Stimulated activated CD8-positive, alpha-beta memory T cell treated with anti-CD3 and anti-CD28 coated beads, Interleukin-4, amount 100 ng/mL, for 4 hours (primary cell): Measurements from ENCODE around the gene USH1G.
"Not testable (repeated sequence)": the region's sequence is repeated elsewhere in the genome, so short reads cannot be mapped to it uniquely, and the experiment has no call there.

Experiments used
- DNase-seq, 2 donors: peaks; one replicate each; pipeline ENCODE4 v3.0.0-alpha.2; 2020; ENCODE audit warnings: low read depth in 2 of 2, low spot score in 1 of 2

USH1G gene

DNA sequence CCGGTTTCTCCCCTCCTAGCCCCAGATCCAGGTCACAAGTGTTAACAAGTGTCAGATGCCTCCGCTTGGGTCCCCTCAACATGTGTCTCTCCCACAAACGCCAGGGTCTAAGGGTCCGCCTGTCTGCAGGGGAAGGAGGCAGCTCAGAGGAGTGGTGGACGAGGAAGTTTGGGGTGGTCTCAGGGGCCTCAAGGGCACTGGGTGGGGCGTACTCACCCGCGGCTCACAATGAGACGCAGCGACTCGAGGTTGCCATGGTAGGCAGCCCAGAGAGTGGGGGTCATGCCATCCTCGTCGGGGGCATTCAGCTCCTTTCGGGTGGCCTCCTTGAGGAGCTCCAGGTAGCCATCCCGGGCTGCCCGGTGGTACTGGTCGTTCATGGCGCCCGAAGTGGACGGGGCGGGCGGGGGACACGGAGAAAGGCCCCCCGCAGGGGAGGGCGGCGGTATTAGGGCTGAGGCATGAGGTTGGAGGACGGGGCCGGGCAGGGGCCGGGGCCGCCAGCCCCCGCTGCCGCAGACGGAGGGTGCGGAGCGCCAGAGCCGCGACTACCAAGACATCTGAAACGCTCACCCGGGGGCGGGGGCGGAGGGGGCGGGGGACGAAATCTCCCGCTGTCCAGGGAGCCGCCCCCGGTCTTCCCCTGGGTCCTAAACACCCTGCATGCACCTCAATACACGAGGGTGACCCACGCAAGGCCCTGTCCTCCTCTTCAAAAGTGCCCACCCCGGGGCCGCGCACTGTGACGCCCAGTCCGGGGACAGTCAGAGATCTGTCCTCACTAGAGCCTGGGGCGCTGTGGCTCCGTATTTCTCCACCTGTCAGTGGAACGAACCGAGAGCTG, at the start of gene USH1G:
TSS of gene USH1G (minus strand) at position 562 of the 844 bp plus-strand sequence. CDS start at position 380, 182 bp downstream.
- peak in 1 of 2 donors; percentile 3 for DNase-seq

DNA sequence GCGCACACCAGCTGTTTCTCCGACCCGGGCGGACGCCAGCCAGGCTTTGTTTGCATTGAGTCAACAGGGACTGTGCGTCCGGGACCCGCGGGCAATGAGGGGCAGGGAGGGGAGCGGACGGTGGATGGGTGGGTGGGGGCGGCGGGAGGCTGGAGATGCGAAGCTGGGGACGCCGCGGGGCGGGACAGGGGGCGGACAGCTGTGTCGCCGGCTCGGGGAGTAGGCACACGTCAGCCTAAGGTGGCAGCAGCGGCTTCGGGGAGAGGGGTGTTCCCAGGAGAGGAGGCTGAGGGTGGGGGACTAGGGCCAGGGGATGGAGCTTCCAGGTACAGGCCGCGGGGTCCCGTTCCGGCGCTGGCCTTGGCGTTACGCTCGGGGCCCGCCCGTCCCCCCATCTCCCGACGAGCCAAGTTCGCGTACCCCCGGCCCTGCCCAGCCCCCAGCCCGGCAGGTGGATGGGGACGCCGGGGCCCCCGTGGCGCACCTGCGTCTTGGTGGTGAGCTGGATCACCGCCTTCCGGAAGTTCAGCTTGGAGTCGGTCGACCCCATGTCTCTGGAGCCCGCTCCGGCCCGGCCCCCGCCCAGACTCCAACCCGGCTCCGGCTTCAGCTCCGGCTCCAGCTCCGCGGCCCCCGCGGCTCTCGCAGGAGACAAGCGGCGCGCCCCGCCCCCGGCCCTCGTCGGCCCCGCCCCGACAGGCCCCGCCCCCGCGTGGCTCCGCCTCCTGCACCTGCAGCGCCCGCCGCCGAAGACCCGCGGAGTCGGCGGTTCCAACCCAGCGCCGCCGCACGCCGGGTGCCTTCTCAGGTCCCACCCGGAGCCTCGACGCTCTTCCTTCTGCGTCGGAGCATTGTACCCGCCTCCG, 49.3 kb upstream of the USH1G start, which contains the start of gene HID1:
TSS of gene HID1 (minus strand) at position 653 of the 866 bp plus-strand sequence. CDS start at position 550, 103 bp downstream.
- peak; percentile 58 to 65 for DNase-seq

DNA sequence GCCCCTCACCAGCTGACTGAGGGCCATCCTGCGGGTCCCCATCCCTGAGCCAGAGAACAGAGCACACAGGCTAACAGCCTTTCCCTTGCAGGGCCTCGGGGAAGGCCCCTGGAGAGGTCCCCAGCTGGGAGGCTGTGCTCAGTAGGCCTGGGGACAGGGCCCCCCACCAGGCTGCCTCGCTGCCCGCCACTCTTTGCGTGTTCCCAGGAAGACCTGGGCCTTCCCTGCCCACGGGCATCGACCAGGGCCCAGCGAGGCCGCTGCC, 48.7 kb upstream of the USH1G start:
- DNase-seq, result no peak

DNA sequence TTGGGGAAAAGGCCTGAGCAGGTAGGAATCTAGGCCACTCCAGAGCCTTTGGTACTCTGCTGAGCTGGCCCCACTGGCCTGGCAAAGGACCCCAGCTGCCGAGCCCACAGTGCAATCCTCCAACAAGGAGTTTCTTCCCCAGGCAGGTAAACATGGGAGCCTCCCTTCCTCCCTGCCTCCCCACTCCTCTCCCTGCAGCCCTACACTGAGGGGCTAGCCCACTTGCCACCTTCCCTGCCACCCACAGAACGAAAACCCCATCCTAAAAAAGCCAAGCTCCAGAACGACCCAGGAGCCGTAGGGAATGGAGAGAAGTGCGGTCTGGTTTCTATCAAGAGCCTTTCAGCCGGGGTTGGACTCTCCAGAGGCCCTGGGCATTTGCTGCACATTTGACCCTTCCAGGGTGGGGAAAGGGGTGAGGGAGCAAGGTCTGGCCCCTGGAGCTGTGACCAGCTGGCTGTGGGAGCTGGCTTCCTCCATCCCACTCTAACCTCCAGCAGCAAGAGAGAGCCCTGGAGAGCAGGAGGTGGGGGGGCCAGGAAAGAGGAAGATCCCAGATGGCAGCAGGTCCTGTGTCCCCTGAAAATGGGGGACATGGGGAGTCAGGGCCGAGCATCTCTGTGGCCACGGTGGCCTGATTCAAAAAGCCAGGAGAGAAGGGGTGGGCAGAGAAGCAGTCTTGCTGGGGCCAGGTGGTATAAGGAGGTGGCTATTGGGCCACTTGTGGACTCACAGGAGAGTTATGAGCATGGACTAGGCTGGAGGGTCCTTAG, 48.2 kb upstream of the USH1G start:
- DNase-seq, result no peak

DNA sequence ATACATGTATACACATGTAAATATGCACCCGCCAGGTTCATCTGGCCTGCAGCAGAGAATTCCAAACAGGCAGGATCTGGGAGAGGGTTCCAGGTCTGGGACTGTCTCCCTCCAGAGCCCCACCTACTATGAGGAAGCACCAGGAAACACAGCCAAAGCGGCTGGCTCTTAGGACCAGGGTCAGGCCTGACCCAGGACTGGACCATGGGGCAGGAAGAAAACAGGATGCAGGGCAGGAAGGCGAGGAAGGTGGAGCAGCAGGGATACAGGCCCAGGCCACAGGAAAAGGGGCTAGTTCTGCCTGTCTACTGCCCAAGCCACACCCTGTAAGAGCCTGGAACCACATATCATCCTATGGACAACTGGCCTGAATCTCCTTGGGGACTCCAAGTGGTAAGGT, 47.3 kb upstream of the USH1G start:
- DNase-seq, result no peak

DNA sequence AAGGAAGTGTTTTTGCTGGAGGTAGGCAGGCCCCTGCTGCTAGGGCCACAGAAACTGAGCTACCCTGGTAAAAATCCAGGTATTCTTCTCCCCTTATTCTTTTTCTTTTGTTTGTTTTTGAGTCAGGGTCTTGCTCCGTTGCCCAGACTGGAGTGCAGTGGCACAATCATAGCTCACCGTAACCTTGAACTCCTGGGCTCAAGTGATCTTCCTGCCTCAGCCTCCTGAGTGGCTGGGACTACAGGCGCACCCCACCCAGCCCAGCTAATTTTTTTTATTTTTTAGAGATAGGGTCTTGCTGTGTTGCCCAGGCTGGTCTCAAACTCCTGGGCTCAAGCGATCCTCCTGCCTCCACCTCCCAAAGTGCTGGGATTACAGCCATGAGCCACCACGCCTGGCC, 46.4 kb upstream of the USH1G start:
- DNase-seq, result not testable (repeated sequence)

DNA sequence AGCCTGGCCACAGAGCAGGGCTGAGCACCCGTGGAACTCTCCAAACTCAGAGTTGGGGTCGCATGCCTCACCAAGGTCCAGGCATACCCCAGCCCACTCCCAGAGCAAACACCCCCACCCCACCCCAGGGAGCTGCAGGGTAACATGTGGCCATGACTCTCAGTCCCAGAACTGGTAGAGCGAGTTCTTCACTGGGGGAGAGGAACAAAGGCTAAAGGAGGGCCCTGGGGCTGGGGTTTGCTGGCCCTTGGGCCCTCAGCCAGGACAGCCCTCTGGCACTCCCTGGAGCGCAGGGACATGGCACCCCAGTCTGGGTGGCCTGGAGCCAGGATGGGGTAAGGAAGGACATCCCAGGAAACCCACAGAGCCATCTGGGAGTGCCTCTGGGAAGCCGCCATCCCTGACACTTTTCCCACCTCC, 45.3 kb upstream of the USH1G start:
- DNase-seq, result no peak

DNA sequence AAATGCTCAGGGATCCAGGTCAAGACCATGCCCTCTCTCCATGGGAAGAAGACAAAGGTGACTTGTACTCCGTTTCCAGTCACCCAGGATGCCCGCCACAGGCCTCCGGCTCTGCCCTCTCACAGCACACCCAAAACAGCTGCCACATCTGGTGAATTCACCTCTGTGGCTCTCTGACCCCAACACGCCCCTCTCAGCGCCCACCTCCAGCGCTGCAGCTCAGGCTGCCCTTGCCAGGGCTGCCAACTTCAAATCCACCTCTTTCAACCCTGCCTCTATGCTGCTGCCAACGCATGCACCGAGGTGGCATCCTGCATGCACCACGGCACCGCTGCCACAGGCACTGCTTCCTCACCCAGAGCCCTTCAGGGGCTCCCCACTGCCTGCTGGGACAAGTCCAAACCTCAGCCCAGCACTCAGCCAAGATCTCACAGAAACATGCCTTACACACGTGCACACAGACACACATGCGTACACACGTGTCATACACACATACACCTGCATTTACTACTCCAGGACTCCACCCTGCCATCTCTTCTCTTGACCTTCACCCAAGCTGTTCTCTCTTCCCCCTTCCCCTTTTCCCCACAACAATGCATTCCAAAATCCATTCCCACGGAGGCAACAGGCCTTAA, 42.0 kb upstream of the USH1G start:
- DNase-seq, result no peak

DNA sequence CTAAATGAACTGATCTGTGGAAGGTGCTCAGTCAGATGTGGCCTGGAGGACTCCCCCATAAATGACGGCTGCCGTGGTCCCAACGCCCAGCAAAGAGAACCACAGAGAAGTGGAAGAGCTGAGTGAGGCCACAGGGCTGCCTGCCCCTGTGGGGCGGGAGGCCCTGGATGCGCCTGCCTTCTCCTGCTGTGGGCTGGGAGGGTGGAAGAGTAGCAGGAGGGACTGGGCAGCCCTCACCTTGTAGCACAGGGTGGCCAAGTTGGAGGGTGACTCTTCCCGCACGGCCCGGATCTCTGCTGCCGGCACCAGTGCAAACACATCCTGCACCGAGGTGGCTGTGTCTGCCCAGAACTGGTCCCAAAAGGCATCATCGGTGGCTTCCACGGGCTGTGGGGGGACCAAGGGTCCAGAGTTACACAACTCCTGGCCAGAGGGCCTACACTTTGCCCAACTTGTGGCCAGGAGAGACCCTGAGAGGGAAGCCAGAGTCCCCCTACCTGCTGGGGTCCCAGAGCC, 41.2 kb upstream of the USH1G start:
- DNase-seq, result no peak

DNA sequence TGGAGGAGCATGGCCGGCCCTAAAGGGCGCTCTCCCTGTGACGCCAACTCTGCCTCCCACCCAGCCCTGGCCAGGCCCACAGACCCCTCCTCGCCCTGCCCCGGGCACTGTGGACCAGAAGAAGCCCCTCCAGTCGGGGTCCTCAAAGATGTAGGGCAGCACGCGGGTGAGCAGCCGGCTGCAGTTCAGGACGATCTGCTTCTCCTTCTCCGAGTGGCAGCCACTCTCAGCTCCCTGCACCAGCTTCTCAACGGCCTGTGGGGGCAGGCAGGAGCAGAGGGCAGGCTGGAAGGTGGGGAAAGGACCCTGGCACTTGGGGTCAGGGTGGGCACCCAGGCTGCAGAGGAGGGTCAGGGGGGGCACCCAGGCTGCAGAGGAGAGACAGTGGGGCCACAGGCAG, 40.6 kb upstream of the USH1G start:
- DNase-seq, result no peak

DNA sequence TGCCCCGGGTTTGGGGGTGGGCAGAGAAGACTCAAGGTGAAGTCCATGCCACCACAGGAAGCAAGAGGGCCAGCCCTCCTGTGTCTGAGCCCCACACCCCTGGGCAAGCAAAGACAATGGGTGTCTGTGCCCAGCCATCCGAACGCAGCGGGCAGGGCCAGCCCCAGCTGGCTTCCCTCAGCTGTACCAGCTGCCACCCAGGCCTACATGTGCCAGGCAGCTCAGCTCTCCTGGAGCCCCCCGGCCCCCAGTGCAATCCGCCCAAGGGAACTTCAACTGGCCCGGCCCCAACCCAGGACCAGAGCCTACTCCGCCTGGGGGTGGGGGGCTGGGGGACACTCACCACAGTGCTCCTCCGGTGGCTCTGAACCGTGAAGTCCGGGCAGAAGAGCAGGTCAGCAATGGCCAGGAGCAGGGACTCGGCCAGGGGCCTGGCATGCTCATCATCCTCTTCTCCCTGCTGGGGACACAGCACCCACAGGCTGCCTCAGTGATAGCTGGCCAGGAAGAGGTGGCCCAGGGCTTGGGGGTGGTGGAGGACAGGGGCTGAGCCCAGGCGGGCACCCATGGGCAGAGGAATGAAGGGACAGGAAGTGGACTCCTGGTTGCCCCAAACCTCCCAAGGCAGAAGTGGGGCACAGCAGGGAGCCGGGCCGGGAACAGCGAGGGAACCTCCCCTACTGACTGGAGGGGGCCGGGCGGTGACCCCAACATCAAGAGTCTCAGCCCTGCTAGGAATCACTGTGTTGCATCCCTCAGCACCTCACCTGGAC, 39.8 kb upstream of the USH1G start:
- DNase-seq, result no peak

DNA sequence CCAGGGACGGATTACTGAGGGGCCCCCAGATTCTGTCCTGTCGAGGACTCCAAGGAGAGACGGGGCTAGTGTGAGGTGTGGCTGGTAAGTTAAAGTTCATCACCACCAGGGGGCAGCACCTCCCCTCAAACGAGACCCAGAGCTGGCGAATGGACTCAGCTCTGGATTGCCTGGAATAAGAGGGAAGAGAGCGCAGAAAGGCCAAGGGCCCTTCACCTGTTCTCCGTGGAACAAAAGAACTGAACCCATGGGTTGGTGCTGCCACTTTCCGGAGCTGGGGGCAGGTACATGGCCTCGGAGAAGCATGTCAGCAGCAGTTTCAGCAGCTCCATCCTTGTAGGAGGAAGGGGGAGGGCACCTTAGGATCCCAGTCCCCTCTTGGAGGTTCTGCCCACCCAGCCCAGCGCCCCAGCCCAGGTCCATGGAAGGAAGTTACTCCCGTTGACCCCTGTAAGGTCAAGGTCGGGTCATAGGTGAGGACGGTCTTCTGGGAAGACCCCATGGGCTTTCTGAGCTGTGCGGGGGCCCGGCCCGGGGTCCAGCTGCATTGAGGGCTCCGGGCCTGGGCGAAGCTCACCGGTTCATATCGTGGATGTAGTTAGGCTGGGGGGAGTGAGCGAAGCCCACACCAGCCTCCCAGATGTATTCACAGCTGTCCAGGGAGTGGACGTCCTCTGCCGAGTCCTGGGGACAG, 38.7 kb upstream of the USH1G start:
- peak; percentile 59 to 78 for DNase-seq

DNA sequence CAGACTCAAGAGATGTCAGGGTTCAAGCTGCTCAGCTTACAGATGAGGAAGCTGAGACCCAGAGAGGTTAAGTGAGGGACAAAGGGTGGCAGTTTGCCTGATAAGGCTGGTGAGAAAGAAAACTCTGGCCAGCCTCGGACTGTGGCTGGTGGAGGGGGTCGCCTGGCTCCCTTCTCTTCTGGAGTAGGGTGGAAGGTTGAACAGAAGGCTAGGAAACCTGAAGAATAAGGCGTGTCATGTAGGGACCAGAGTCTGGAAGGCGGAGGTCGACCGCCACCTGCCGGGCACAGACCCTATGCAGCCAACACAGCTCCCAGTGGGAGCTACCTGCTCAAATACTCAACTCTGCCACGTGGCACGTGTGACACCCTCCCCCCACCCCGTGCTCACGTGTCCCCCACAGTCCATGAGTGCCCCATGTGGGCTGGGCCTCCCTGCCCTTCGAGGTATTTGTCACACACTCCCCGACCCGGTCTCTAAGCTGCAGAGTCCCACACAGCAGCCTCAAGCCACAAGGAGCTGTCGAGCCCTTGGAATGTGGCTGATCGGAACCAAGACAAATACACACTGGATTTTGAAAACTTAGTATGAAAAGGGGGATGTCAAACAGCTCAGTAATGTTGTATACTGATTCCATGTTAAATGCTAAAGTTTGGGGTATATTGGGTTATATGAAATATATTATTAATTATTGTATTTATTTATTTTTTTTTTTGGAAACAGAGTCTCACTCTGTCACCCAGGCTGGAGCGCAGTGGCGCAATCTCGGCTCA, 37.7 kb upstream of the USH1G start:
- DNase-seq, result no peak

DNA sequence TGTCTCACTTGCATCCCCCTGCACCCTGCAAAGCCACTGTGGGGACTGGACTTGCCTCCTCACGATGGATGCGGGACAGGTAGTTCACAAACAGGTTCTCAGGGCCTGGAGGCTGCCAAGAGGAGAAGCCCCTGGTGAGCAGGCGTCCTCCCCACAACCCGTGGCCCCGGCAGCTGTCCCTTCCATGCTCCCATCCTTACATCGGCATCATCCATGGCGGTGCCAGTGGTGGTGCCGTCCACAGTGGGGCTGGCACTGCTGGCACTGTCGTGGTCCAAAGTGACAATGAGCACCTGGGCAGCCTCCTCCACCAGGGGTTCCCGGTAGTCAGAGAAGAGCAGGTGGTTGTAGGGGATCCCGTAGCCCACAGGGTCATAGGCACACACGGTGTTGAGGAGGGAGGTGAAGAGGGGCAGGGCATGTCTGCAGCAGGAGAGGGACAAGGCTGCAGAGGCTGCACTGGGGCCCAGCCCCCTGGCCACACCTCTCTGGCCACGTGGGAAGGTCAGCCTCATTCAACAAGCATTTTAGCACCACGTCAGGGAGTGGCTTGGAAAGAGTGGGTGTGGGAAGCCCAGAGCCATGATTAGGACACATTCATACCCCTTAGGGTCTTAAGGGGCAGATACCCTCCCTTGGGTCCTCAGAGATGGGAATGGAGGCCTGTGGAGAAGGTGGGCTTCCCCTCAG, 36.9 kb upstream of the USH1G start:
- DNase-seq, result no peak

DNA sequence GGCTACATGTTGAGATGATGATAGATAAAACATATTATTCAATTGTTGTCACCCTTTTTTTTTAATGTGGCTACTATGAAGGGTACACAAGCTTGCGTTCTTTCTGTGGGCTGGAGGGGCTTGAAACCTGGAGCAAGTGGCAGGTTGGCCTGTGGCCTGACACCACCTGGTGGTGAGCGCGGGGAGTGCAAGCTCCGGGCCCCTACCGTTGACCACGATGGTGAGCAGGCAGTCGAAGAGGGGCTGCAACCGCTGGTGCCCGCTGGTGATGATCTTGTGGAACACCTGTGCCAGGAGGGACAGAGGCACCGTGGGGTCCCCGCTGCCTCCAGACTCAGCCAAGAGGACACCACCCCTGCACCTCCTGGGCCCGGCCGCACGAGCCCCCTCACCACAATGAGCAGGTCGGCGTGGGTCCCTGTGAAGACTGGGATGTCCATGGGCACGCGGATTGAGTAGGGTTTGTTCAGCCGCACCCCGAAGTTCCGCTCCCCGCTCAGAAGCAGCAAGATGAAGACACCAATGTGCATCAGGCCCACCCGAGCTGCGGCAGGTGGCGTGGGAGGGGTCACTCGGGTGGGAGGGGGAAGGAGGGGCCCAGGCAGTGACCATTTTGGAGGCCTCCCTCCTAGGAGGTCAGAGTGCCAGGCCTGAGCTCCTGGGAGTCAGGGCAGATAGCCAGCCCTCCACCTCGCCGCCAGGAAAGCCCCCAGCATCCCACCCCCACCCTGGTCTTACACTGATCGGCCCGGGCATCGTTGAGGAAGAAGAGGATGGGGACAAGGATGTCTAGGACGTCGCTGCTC, 35.1 kb upstream of the USH1G start:
- peak; percentile 53 to 78 for DNase-seq

DNA sequence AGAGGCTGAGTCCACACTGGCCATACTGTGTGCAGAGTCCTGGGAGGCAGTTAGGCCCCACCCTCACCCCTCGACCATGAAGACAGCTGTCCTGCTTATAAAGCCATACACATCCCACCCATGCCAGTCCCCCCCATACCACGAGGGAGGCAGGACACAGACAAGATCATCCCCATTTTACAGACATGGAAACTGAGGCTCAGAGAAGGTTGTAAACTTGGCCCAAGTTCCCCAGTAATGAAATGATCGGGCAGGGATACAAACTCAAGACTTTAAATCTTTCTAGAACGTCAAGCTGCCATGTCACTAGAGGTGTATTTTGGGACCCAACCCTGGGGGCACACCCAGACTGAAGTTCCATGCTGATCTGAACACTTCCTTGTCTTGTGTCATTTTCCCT, 33.0 kb upstream of the USH1G start:
- DNase-seq, result no peak
